ENCODE data around the gene KIAA1958.
"Not testable (repeated sequence)": the region's sequence is repeated elsewhere in the genome, so short reads cannot be mapped to it uniquely, and the experiment has no call there.

Gene KIAA1958

GRCh38 chr9:112670991-112671625 is 184.5 kb downstream of the KIAA1958 start:
- DNase-seq, result no peak

GRCh38 chr9:112673221-112673620 is 186.6 kb downstream of the KIAA1958 start:
- not testable (repeated sequence) for DNase-seq

- no peak for DNase-seq
Observed at GRCh38 chr9:112677040-112677439, 190.4 kb downstream of the KIAA1958 start.

GRCh38 chr9:112680731-112681402 is 194.2 kb downstream of the KIAA1958 start:
- DNase-seq, result no peak

GRCh38 chr9:112689161-112689740 is 202.6 kb downstream of the KIAA1958 start:
- no peak for DNase-seq

- no peak for DNase-seq
Observed at GRCh38 chr9:112694706-112695555, 208.3 kb downstream of the KIAA1958 start.

GRCh38 chr9:112696461-112696860 is 209.8 kb downstream of the KIAA1958 start:
- no peak for DNase-seq

GRCh38 chr9:112699230-112699629 is 212.6 kb downstream of the KIAA1958 start:
- DNase-seq, result no peak

- no peak for DNase-seq
Observed at GRCh38 chr9:112700085-112700484, 213.5 kb downstream of the KIAA1958 start.

GRCh38 chr9:112703304-112703703 is 216.7 kb downstream of the KIAA1958 start:
- DNase-seq, result no peak

GRCh38 chr9:112705768-112706427 is 219.3 kb downstream of the KIAA1958 start:
- peak; percentile 12 for DNase-seq

GRCh38 chr9:112711050-112711689 is 224.5 kb downstream of the KIAA1958 start:
- DNase-seq, result peak; percentile 27

GRCh38 chr9:112712678-112713077 is 226.1 kb downstream of the KIAA1958 start:
- DNase-seq, result no peak

GRCh38 chr9:112717661-112718331 is 231.2 kb downstream of the KIAA1958 start, which contains the start of gene INIP:
Gene INIP, minus strand, starts transcription at chr9:112718117. Its CDS starts 1,632 bp downstream, at chr9:112716485.
- DNase-seq, result peak; percentile 97

Measured in hematopoietic multipotent progenitor cell treated with erythropoietin and hydrocortisone succinate and interleukin-3 and kit ligand, for 8 days (in vitro differentiated cells).